K562 (cell line): ENCODE measurements around the gene ARID5B. TPM values are rescaled to one million over a fixed set of nuclear protein-coding genes. Genes with fewer than 3 reads are reported as not detected.

Source experiments
- ATAC-seq: fragments of 200-7000 bp; cut with Tn5 transposase; 3 replicates; pipeline ENCODE4 v1.9.1; 2020; ENCODE audit warnings: moderate library complexity
- BruUV-seq: library from RNA; stranded (reverse); fragments of 400-500 nt; replicated peaks from 2 replicates; lab custom pipeline; 2021; lab: Mats Ljungman, UMichigan
- CTCF ChIA-PET: fragments of 300-600 bp; formaldehyde crosslinking; extraction: SDS; loops from one replicate; lab custom pipeline; 2021; ENCODE audit warnings: low intra/inter-chr PET ratio; lab: Yijun Ruan, JAX
- POLR2A ChIA-PET: fragments of 300-600, 350-650 bp; sonication (Branson Sonifier 250); formaldehyde crosslinking; extraction: SDS; loops from one replicate; lab custom pipeline; 2021; ENCODE audit warnings: antibody characterized with exemption, inconsistent platforms; lab: Yijun Ruan, JAX
- DNase-seq, 4 experiments: peaks; one replicate each; pipeline versions ENCODE4 v3.0.0 to v3.0.0-alpha.2; 2011 to 2018; ENCODE audit warnings: low spot score in 3 of 4, mixed read lengths in 3 of 4; ENCODE audit errors: extremely low read depth in 1 of 4
- FAIRE-seq: peaks from 2 replicates; lab custom pipeline; 2011; peaks lifted over from hg19 to GRCh38; lab: Jason Lieb, UNC
- H2AFZ ChIP-seq: 2 replicates; pipeline ENCODE4 v1.6.0; 2011; ENCODE audit warnings: low read depth, low read length, control low read depth, inconsistent platforms
- H3K27ac ChIP-seq: fragments of 200-600 bp; 3 replicates; pipeline ENCODE4 v1.8.0; 2011; ENCODE audit warnings: low read depth, mild to moderate bottlenecking, control low read depth, inconsistent platforms, low read length, moderate library complexity, mixed read lengths; ENCODE audit errors: extremely low read depth
- H3K27me3 ChIP-seq, 2 experiments: fragments of 300-600 bp in 1 of 2; 2 replicates in 1 of 2; 3 replicates in 1 of 2; pipeline versions ENCODE4 v1.6.0 to v1.8.0; 2011; ENCODE audit warnings: inconsistent platforms in 2 of 2, low read length in 2 of 2, mild to moderate bottlenecking in 1 of 2, mixed read lengths in 1 of 2, moderate library complexity in 1 of 2; ENCODE audit not compliant: control insufficient read depth in 2 of 2, insufficient read depth in 2 of 2
- H3K36me3 ChIP-seq: fragments of 300-600 bp; 3 replicates; pipeline ENCODE4 v1.8.0; 2011; ENCODE audit warnings: mild to moderate bottlenecking, low read length, inconsistent platforms; ENCODE audit not compliant: control insufficient read depth, insufficient read depth
- H3K4me1 ChIP-seq, 2 experiments: fragments of 200-600 bp in 1 of 2; replicated peaks in 1 of 2; 2 replicates in 1 of 2; 3 replicates in 1 of 2; pipeline versions ENCODE4 v1.5.1 to v1.8.0; 2011; ENCODE audit warnings: inconsistent platforms in 2 of 2, low read length in 2 of 2, mild to moderate bottlenecking in 1 of 2, mixed read lengths in 1 of 2, moderate library complexity in 1 of 2; ENCODE audit not compliant: control insufficient read depth in 2 of 2, insufficient read depth in 2 of 2
- H3K4me2 ChIP-seq: 2 replicates; pipeline ENCODE4 v1.6.1; 2011; ENCODE audit warnings: low read length, control low read depth, inconsistent platforms, mixed read lengths; ENCODE audit not compliant: insufficient read depth
- H3K4me3 ChIP-seq: fragments of 200-600 bp; sonication (generic), shearing (Covaris generic); 2 replicates; pipeline ENCODE4 v1.5.1; 2016; ENCODE audit warnings: control low read depth, inconsistent platforms
- H3K79me2 ChIP-seq: fragments of 200-600 bp; 3 replicates; pipeline ENCODE4 v1.8.0; 2011; ENCODE audit warnings: low read length, inconsistent platforms; ENCODE audit not compliant: control insufficient read depth, insufficient read depth
- H3K9ac ChIP-seq, 2 experiments: 2 replicates each; pipeline versions ENCODE4 v1.6.0 to v1.6.1; 2011; ENCODE audit warnings: low read depth in 2 of 2, low read length in 2 of 2, control low read depth in 1 of 2, inconsistent platforms in 1 of 2, mild to moderate bottlenecking in 1 of 2, mixed read lengths in 1 of 2; ENCODE audit not compliant: insufficient read depth in 1 of 2
- H3K9me1 ChIP-seq: one replicate; pipeline ENCODE4 v1.6.0; 2011; ENCODE audit warnings: inconsistent platforms, mild to moderate bottlenecking, low read length, moderate library complexity; ENCODE audit not compliant: control insufficient read depth, insufficient read depth
- H3K9me3 ChIP-seq: replicated peaks from 2 replicates; pipeline ENCODE4 v1.5.1; 2011; ENCODE audit warnings: low read depth, low read length, inconsistent platforms; ENCODE audit not compliant: control insufficient read depth, insufficient read depth
- H4K20me1 ChIP-seq: replicated peaks from 2 replicates; pipeline ENCODE4 v1.6.1; 2011; ENCODE audit warnings: low read length, inconsistent platforms, mixed read lengths; ENCODE audit not compliant: control insufficient read depth, insufficient read depth
- SMARCA4 ChIP-seq: fragments of 450-650 bp; IDR thresholded peaks from 2 replicates; pipeline ENCODE4 v1.6.1; 2016
- ZC3H11A ChIP-seq: IDR thresholded peaks from 2 replicates; pipeline ENCODE4 v1.6.1; 2012; ENCODE audit warnings: low read depth, low read length, improper control_type of control experiment
- ZC3H4 ChIP-seq: sonication (generic); formaldehyde crosslinking; IDR thresholded peaks from 2 replicates; pipeline ENCODE4 v1.9.0; 2021; ENCODE audit warnings: missing genetic modification reagents, borderline replicate concordance
- ZNF197 ChIP-seq: fragments of 200-800 bp; sonication (Bioruptor generic); IDR thresholded peaks from 2 replicates; pipeline ENCODE4 v1.6.1; 2016; ENCODE audit warnings: low read depth, missing genetic modification characterization, missing compliant biosample characterization
- ZNF3 ChIP-seq: fragments of 250-450 bp; sonication (Bioruptor Pico); IDR thresholded peaks from 2 replicates; pipeline ENCODE4 v1.5.0; 2021; ENCODE audit warnings: mild to moderate bottlenecking, moderate library complexity
- ZNF316 ChIP-seq: fragments of 450-650 bp; IDR thresholded peaks from 2 replicates; pipeline ENCODE4 v1.6.1; 2016
- WGBS: fragments of 100-300 bp; shearing (Covaris generic); methylation state at CpG from one replicate; pipeline ENCODE4 v1.1.6; 2016; ENCODE audit warnings: low coverage, mixed read lengths; ENCODE audit not compliant: insufficient coverage; ENCODE audit errors: missing lambda C conversion rate; 5-methylcytosine and 5-hydroxymethylcytosine counted together
- in situ Hi-C: fragments of 300-500 bp; cut with MboI; formaldehyde crosslinking; loops from 4 replicates; pipeline ENCODE4 v1.15.0; 2018; ENCODE audit warnings: inconsistent platforms, mixed read lengths
- intact Hi-C: fragments of 100-400 bp; cut with micrococcal nuclease; formaldehyde crosslinking; loops from 2 replicates; pipeline ENCODE4 v1.14.2; 2022
- polyA plus RNA-seq, 8 experiments: library from polyadenylated mRNA; depleted of rRNA in 4 of 8; stranded (reverse) in 5 of 8; unstranded in 3 of 8; fragments of >200 nt; fragmentation: Nextera tagmentation in 2 of 8; fragmentation: Illumina TruSeq in 1 of 8; extraction: Ambion mirVana in 2 of 8; extraction: Trizol in 1 of 8; gene quantifications; 2 replicates each; pipeline versions ENCODE4 v1.2.1 to v1.2.3, GENCODE V29; 2011 to 2014; ENCODE audit warnings: inconsistent platforms in 1 of 8, missing spikeins in 1 of 8
- total RNA-seq, 7 experiments: library from RNA; depleted of rRNA in 6 of 7; stranded (reverse); fragments of >200 nt in 6 of 7; fragmentation: Illumina TruSeq in 2 of 7; extraction: Trizol in 2 of 7; gene quantifications; 2 replicates each; pipeline versions ENCODE4 v1.2.1 to v1.2.3, GENCODE V29; 2011 to 2021; ENCODE audit warnings: low replicate concordance in 1 of 7

Gene ARID5B
- total and polyA plus RNA-seq, 9 of the 15 experiments (the other 6 are each of a cell fraction or from before 2014, with no cell fraction given) = 0.48 to 1.6 (median 0.80) TPM

DNA sequence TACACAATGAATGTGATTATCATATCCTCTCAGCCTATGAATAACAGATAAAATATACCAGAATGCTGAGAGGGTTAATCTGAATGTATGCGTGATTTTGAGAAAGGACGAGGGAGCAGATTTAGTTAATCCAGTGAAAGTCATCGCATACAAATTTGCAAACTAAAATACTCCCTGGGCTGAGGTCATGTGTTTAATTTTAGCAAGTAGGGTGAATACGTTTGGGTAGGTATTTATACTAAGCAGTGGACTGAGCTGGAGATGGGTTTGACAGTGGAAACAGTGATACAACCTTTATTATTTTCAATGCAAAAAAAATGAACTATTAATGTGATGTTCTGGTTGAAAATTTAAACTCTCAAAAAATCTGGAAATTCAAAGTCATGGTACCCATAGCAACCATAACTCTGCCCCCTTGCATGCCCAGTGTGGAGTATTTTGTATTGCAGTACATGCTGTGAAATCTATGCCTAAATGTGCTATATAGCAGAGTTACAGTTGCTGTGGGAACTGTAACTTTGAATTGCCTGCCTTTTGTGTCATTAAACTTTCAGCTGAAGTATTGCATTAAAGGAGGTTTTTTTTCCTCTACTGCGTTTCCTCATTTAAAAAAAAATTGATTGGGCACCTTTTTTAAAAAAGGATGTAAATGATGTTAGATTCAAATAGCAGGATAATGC is 9.5 kb upstream of the ARID5B start (continued):
- TF ChIP-seq ZNF197 (no peak), ZNF3 (no peak), ZC3H11A (no peak)

DNA sequence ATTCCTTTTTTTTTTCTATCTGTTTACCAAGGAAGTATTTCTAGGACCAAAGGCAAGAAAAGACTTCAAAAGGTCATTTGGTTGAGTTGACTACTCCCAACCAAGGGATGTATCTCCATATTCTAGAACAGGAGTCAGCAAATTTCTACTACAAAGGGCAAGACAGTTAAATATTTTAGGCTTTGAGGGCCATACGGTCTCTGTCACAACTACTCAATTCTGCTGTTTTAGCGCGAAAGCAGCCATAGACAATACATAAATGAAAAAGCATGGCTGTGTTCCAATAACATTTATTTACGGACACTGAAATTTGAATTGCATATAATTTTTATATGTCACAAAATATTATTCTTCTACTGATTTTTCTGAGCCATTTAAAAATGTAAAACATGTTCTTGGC is 8.5 kb upstream of the ARID5B start:
- no peak overlapping the region for H2AFZ ChIP-seq
- H3K79me2 ChIP-seq = no peaks in the 10 kb centered on the region
- no peak overlapping the region for H3K4me2 ChIP-seq
- no peaks in the 10 kb centered on the region for H4K20me1 ChIP-seq
- H3K27ac ChIP-seq = no peak overlapping the region
- no peaks in the 10 kb centered on the region for H3K9me3 ChIP-seq
- no TSS peak for BruUV-seq
- DNase-seq (no peak), FAIRE-seq (no peak), ATAC-seq (no peak)
- ChIA-PET POLR2A (no interaction called here), CTCF (no interaction called here)
- 83% methylated on average over 4 of the region's 4 CpGs for WGBS
- no peaks in the 10 kb centered on the region for H3K27me3 ChIP-seq
- H3K9me1 ChIP-seq = no peaks in the 10 kb centered on the region
- H3K9ac ChIP-seq = no peak overlapping the region
- intact Hi-C loops (no loop called here), in situ Hi-C loops (no loop called here)
- no peak overlapping the region for H3K4me3 ChIP-seq
- no peaks in the 10 kb centered on the region for H3K36me3 ChIP-seq
- peaks cover 6 to 10% of the 10 kb centered on the region in 2 experiments for H3K4me1 ChIP-seq
- no peak for TF ChIP-seq SMARCA4
- TF ChIP-seq ZC3H4 (CRISPR knock-in tag) = no peak
- TF ChIP-seq ZNF316 = 0 out of 2 replicates have a peak, but pooled peaks have one; percentile 4
